ENCODE results near the gene SPTBN1.

SPTBN1 gene

GRCh38 chr2:54550547-54550946, 94.4 kb downstream of the SPTBN1 start:
- H3K4me3 ChIP-seq (ENCODE audit: low read depth, low read length): no peak overlapping the region
- in situ Hi-C loops (cut with HindIII; ENCODE audit: low sequenced_read_pairs): no loop called here
- TF ChIP-seq CTCF (IDR thresholded peaks at IDR 0.05; ENCODE audit: low read depth, low read length): no peak
- no peak for DNase-seq (ENCODE audit: low read depth, low spot score)

GRCh38 chr2:54551123-54551756, 95.1 kb downstream of the SPTBN1 start:
- no peak overlapping the region for H3K4me3 ChIP-seq (ENCODE audit: low read depth, low read length)
- in situ Hi-C loops (cut with HindIII; ENCODE audit: low sequenced_read_pairs): no loop called here
- no peak for TF ChIP-seq CTCF (IDR thresholded peaks at IDR 0.05; ENCODE audit: low read depth, low read length)
- DNase-seq (ENCODE audit: low read depth, low spot score): no peak

GRCh38 chr2:54553075-54553474, 96.9 kb downstream of the SPTBN1 start:
- TF ChIP-seq CTCF (IDR thresholded peaks at IDR 0.05; ENCODE audit: low read depth, low read length): no peak
- no peak overlapping the region for H3K4me3 ChIP-seq (ENCODE audit: low read depth, low read length)
- in situ Hi-C loops (cut with HindIII; ENCODE audit: low sequenced_read_pairs): no loop called here
- DNase-seq (ENCODE audit: low read depth, low spot score): no peak

- no peak for DNase-seq (ENCODE audit: low read depth, low spot score)
- no peak overlapping the region for H3K4me3 ChIP-seq (ENCODE audit: low read depth, low read length)
- TF ChIP-seq CTCF (IDR thresholded peaks at IDR 0.05; ENCODE audit: low read depth, low read length): no peak
- in situ Hi-C loops (cut with HindIII; ENCODE audit: low sequenced_read_pairs): no loop called here
Measured at GRCh38 chr2:54553775-54554174, 97.6 kb downstream of the SPTBN1 start.

- no peak for TF ChIP-seq CTCF (IDR thresholded peaks at IDR 0.05; ENCODE audit: low read depth, low read length)
- in situ Hi-C loops (cut with HindIII; ENCODE audit: low sequenced_read_pairs): no loop called here
- H3K4me3 ChIP-seq (ENCODE audit: low read depth, low read length): no peak overlapping the region
- no peak for DNase-seq (ENCODE audit: low read depth, low spot score)
Measured at GRCh38 chr2:54555318-54555837, 99.3 kb downstream of the SPTBN1 start.

GRCh38 chr2:54556621-54557121, 100.5 kb downstream of the SPTBN1 start:
- DNase-seq (ENCODE audit: low read depth, low spot score): peak; percentile 80
- in situ Hi-C loops (cut with HindIII; ENCODE audit: low sequenced_read_pairs): no loop called here

More at GRCh38 chr2:54556621-54557121, 100.5 kb downstream of the SPTBN1 start:
- TF ChIP-seq CTCF (IDR thresholded peaks at IDR 0.05; ENCODE audit: low read depth, low read length): no peak
- H3K4me3 ChIP-seq (ENCODE audit: low read depth, low read length): no peak overlapping the region

Measured in astrocyte of the spinal cord (primary cell).